Inflammatory macrophage (primary cell): ENCODE measurements around the gene ANO7.
A peak's percentile ranks its signal among the peaks of the same experiment; 100 is the strongest.

Source experiments
- DNase-seq, 2 donors: peaks; one replicate each; pipeline ENCODE4 v3.0.0-alpha.2; 2020 to 2022

ANO7 gene

GRCh38 chr2:241208058-241208457, 19.6 kb downstream of the ANO7 start:
- no peak for DNase-seq

GRCh38 chr2:241209271-241209670, 20.8 kb downstream of the ANO7 start:
- no peak for DNase-seq

- DNase-seq = no peak
Measured at GRCh38 chr2:241211276-241211675, 22.8 kb downstream of the ANO7 start.

GRCh38 chr2:241213041-241213440, 24.6 kb downstream of the ANO7 start:
- no peak for DNase-seq

GRCh38 chr2:241213567-241213966, 25.1 kb downstream of the ANO7 start:
- no peak for DNase-seq

- no peak for DNase-seq
Measured at GRCh38 chr2:241214209-241214608, 25.7 kb downstream of the ANO7 start.

GRCh38 chr2:241214766-241215165, 26.3 kb downstream of the ANO7 start:
- DNase-seq = no peak

- no peak for DNase-seq
Measured at GRCh38 chr2:241215421-241215820, 26.9 kb downstream of the ANO7 start.

- DNase-seq = no peak
Measured at GRCh38 chr2:241216211-241216761, 27.8 kb downstream of the ANO7 start.

GRCh38 chr2:241217320-241218031, 29.0 kb downstream of the ANO7 start:
- DNase-seq = peak; percentile 18 to 54

GRCh38 chr2:241218131-241219029, 29.9 kb downstream of the ANO7 start:
- DNase-seq = peak; percentile 42 to 69

GRCh38 chr2:241219030-241219382, 30.5 kb downstream of the ANO7 start:
- DNase-seq = no peak

- no peak for DNase-seq
Measured at GRCh38 chr2:241219856-241220356, 31.4 kb downstream of the ANO7 start.

GRCh38 chr2:241223211-241224017, 34.9 kb downstream of the ANO7 start:
- peak in 1 of 2 donors; percentile 10 for DNase-seq

GRCh38 chr2:241224018-241224850, 35.8 kb downstream of the ANO7 start:
- peak in 1 of 2 donors; percentile 60 for DNase-seq

GRCh38 chr2:241224851-241225438, 36.5 kb downstream of the ANO7 start:
- no peak for DNase-seq

GRCh38 chr2:241225545-241225944, 37.1 kb downstream of the ANO7 start:
- DNase-seq = no peak

- no peak for DNase-seq
Measured at GRCh38 chr2:241225983-241226382, 37.5 kb downstream of the ANO7 start.

GRCh38 chr2:241226723-241227572, 38.5 kb downstream of the ANO7 start:
- no peak for DNase-seq

- DNase-seq = no peak
Measured at GRCh38 chr2:241227594-241227993, 39.1 kb downstream of the ANO7 start.
